Measurements from ENCODE around the gene SORL1.

DNA sequence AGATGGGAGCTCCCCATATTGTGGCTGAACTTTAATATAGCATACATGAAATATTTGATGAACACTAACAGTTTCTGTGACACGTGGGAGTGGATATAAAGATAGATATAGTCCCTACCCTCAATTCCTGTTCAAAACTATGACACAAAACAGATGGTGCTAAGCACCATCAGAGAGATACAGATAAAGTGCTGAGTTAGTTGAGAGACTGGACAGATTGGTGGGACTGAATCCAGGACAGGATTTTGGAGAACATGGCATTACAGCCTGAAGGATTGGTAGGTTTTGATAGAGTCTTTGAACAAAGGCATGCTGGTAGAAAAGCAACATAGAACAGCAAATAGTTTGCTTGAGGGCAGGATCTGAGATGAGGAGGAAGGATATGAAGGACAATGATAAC, 215.7 kb downstream of the SORL1 start:
- no peak for TF ChIP-seq POLR2A (IDR thresholded peaks at IDR 0.05)
- TF ChIP-seq, protein P1, sequence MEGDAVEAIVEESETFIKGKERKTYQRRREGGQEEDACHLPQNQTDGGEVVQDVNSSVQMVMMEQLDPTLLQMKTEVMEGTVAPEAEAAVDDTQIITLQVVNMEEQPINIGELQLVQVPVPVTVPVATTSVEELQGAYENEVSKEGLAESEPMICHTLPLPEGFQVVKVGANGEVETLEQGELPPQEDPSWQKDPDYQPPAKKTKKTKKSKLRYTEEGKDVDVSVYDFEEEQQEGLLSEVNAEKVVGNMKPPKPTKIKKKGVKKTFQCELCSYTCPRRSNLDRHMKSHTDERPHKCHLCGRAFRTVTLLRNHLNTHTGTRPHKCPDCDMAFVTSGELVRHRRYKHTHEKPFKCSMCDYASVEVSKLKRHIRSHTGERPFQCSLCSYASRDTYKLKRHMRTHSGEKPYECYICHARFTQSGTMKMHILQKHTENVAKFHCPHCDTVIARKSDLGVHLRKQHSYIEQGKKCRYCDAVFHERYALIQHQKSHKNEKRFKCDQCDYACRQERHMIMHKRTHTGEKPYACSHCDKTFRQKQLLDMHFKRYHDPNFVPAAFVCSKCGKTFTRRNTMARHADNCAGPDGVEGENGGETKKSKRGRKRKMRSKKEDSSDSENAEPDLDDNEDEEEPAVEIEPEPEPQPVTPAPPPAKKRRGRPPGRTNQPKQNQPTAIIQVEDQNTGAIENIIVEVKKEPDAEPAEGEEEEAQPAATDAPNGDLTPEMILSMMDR (IDR thresholded peaks at IDR 0.05): no peak
- no peak for TF ChIP-seq EP300 (IDR thresholded peaks at IDR 0.05)
- TF ChIP-seq POLR2AphosphoS5 (IDR thresholded peaks at IDR 0.05): no peak

Measured in suprapubic skin (tissue), 4 donors.